ENCODE data around the gene KRT75. TPM values are rescaled to one million over a fixed set of nuclear protein-coding genes. Genes with fewer than 3 reads are reported as not detected.
A peak's percentile ranks its signal among the peaks of the same experiment; 100 is the strongest.

The KRT75 gene
- total RNA-seq, 4 donors from 2014 or later: not detected

DNA sequence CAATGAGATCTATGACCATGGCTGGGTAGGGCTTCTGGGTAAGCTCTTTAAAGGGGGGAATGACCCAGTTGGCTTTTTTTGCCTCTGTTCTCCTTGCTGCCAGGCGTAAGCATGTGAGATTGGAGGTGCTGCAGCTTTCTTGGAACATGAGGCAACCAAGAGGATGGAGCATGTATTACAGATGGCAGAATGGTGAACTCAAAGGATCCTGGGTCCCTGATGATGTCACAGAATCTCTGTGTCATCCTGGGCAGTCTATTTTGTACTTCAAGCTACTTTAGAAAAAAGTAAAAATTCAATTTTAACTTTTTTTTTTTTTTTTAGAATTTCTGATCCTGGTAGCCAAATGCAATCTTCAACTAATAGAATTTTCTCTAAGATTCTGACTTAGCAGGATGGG lies 36.0 kb downstream of the KRT75 start:
- TF ChIP-seq POLR2AphosphoS5 (IDR thresholded peaks at IDR 0.05) (no peak), POLR2A (IDR thresholded peaks at IDR 0.05) (no peak), EP300 (IDR thresholded peaks at IDR 0.05; ENCODE audit: low read depth) (no peak)
- TF ChIP-seq, protein P1, sequence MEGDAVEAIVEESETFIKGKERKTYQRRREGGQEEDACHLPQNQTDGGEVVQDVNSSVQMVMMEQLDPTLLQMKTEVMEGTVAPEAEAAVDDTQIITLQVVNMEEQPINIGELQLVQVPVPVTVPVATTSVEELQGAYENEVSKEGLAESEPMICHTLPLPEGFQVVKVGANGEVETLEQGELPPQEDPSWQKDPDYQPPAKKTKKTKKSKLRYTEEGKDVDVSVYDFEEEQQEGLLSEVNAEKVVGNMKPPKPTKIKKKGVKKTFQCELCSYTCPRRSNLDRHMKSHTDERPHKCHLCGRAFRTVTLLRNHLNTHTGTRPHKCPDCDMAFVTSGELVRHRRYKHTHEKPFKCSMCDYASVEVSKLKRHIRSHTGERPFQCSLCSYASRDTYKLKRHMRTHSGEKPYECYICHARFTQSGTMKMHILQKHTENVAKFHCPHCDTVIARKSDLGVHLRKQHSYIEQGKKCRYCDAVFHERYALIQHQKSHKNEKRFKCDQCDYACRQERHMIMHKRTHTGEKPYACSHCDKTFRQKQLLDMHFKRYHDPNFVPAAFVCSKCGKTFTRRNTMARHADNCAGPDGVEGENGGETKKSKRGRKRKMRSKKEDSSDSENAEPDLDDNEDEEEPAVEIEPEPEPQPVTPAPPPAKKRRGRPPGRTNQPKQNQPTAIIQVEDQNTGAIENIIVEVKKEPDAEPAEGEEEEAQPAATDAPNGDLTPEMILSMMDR (IDR thresholded peaks at IDR 0.05): no peak
- in situ Hi-C loops (cut with MboI; ENCODE audit: low pct_ligation_motif_present in 1 of 4, low pct_unique_long_range_greater_than_20kb in 1 of 4, low sequenced_read_pairs in 3 of 4) (loop anchor here (10.0 to 25.0 kb wide), 3 partner anchors 107 to 589 kb away; no protein-coding TSS in a partner anchor), intact Hi-C loops (cut with DNase I; ENCODE audit: low total_unique reads) (no loop called here)
- no peak for DNase-seq
- no peaks in the 10 kb centered on the region for H3K9me3 ChIP-seq
- WGBS, 2 donors (ENCODE audit: low coverage in 1 of 2): 78 to 86% methylated on average over 1 of the region's 1 CpG
- H3K27ac ChIP-seq: no peak overlapping the region
- H3K4me3 ChIP-seq: no peak overlapping the region
- no peaks in the 10 kb centered on the region for H3K36me3 ChIP-seq
- H3K4me1 ChIP-seq: no peaks in the 10 kb centered on the region
- H3K27me3 ChIP-seq: no peaks in the 10 kb centered on the region

DNA sequence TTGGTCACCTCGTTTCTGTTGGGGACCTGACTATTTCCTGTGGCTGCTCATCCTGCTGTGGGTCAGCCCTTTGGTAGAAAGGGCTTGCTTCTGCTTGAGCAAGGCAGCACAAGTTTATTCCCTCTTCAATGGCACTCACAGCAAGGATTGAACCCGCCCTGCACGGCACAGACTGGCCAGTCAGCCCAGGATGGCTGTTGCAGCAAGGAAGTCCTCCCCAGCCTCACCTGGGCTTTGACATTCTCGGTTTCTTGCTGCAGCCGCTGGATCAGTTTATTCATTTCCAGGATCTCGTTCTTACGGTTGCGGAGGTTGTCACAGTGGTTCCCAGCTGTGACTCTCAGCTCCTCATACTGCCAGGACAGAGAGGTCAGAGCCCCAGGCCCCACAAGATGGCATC lies 37.5 kb downstream of the KRT75 start:
- in situ Hi-C loops (cut with MboI; ENCODE audit: low pct_ligation_motif_present in 1 of 4, low pct_unique_long_range_greater_than_20kb in 1 of 4, low sequenced_read_pairs in 3 of 4) (loop anchor here (10.0 to 25.0 kb wide), 3 partner anchors 108 to 591 kb away; no protein-coding TSS in a partner anchor), intact Hi-C loops (cut with DNase I; ENCODE audit: low total_unique reads) (no loop called here)
- no peak for DNase-seq
- H3K36me3 ChIP-seq: no peaks in the 10 kb centered on the region
- no peak for TF ChIP-seq POLR2A (IDR thresholded peaks at IDR 0.05)
- no peak for TF ChIP-seq POLR2AphosphoS5 (IDR thresholded peaks at IDR 0.05)
- TF ChIP-seq, protein P1 (IDR thresholded peaks at IDR 0.05): no peak
- no peak for TF ChIP-seq EP300 (IDR thresholded peaks at IDR 0.05; ENCODE audit: low read depth)
- H3K4me3 ChIP-seq: no peak overlapping the region
- H3K4me1 ChIP-seq: peaks cover 0 to 3% (median 0%) of the 10 kb centered on the region in 4 donors
- WGBS, 2 donors (ENCODE audit: low coverage in 1 of 2): 71 to 84% methylated on average over 2 to 8 of the region's 8 CpGs
- no peaks in the 10 kb centered on the region for H3K27me3 ChIP-seq
- no peaks in the 10 kb centered on the region for H3K9me3 ChIP-seq
- H3K27ac ChIP-seq: no peak overlapping the region

DNA sequence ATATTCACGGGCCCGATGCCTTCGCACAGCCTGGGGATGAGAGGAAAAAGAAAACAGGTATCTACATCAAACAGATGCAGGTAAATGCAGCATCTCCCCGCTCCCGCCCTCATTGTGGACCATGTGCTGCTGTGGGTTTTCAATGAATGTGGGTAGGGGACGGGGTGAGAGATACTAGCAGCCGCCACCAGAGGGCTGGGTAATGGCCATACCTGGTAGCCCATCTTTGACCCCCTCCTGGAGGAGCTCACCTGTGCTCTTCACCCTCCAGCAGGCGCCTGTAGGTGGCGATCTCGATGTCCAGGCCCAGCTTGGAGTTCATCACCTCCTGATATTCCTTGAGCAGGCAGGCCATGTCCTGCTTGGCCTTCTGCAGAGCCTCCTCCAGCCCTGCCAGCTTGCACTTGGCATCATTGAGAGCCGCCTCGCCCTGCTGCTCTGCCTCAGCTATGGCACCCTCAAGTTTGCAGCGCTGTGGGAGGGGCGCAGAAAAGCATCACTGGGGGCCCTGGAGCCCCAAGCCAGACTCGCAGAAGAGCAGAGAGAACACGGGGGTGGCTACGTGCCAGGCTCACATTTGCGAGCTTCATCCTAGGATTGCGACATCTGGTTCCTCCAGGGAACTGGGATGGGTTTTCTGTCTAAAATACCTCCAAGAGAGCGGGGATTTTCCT lies 38.3 kb downstream of the KRT75 start:
- Histone ChIP-seq H3K9me3 (no peaks in the 10 kb centered on the region), H3K4me1 (peaks cover 0 to 5% (median 0%) of the 10 kb centered on the region in 4 donors), H3K27ac (no peak overlapping the region), H3K4me3 (no peak overlapping the region), H3K27me3 (no peaks in the 10 kb centered on the region), H3K36me3 (no peaks in the 10 kb centered on the region)
- WGBS, 2 donors (ENCODE audit: low coverage in 1 of 2): 13 to 70% methylated on average over 3 to 20 of the region's 20 CpGs
- peak; percentile 28 for DNase-seq
- TF ChIP-seq, protein P1 (IDR thresholded peaks at IDR 0.05): peak; percentile 14 to 39 (median 29)
- TF ChIP-seq POLR2AphosphoS5 (IDR thresholded peaks at IDR 0.05) (no peak), EP300 (IDR thresholded peaks at IDR 0.05; ENCODE audit: low read depth) (no peak), POLR2A (IDR thresholded peaks at IDR 0.05) (no peak)
- intact Hi-C loops (cut with DNase I; ENCODE audit: low total_unique reads): no loop called here
- in situ Hi-C loops (cut with MboI; ENCODE audit: low pct_ligation_motif_present in 1 of 4, low pct_unique_long_range_greater_than_20kb in 1 of 4, low sequenced_read_pairs in 3 of 4): loop anchor here (10.0 to 25.0 kb wide), 3 partner anchors 109 to 591 kb away; no protein-coding TSS in a partner anchor

DNA sequence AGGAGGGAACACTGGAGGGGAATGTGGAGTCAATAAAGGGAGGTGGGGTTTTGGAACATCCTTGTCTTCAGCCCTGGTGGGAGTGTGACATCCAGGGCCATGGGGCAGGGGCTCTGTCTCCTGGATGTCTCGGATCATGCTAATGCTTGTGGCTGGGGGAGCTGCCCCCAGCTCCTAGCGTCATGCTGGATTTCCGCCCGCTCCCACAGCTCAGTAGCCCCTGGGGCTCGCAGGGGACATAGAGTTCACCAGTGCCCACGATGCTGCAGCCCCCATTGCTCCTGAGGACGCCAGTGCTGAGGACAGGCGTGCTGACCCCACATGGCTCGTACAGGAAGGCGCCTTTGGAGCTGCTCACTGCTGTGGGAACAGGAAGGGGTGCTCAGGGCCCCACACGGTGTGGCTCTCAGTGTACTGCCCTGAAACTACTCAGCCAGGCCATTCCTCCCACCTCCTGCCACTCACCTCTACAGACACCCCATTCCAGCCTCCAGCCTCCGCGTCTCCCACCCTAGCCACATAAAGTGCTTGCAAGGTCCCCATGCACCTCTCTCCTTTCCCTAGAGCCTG lies 39.2 kb downstream of the KRT75 start:
- H3K4me3 ChIP-seq: no peak overlapping the region
- H3K4me1 ChIP-seq: peaks cover 0 to 5% (median 0%) of the 10 kb centered on the region in 4 donors
- H3K27ac ChIP-seq: no peak overlapping the region
- H3K9me3 ChIP-seq: no peaks in the 10 kb centered on the region
- H3K36me3 ChIP-seq: no peaks in the 10 kb centered on the region
- TF ChIP-seq POLR2AphosphoS5 (IDR thresholded peaks at IDR 0.05): no peak
- no peak for TF ChIP-seq POLR2A (IDR thresholded peaks at IDR 0.05)
- TF ChIP-seq, protein P1 (IDR thresholded peaks at IDR 0.05): no peak
- no peak for TF ChIP-seq EP300 (IDR thresholded peaks at IDR 0.05; ENCODE audit: low read depth)
- intact Hi-C loops (cut with DNase I; ENCODE audit: low total_unique reads) (no loop called here), in situ Hi-C loops (cut with MboI; ENCODE audit: low pct_ligation_motif_present in 1 of 4, low pct_unique_long_range_greater_than_20kb in 1 of 4, low sequenced_read_pairs in 3 of 4) (loop anchor here (10.0 to 25.0 kb wide), 3 partner anchors 110 to 592 kb away; no protein-coding TSS in a partner anchor)
- no peak for DNase-seq
- no peaks in the 10 kb centered on the region for H3K27me3 ChIP-seq
- WGBS, 2 donors (ENCODE audit: low coverage in 1 of 2): 79 to 100% methylated on average over 3 to 13 of the region's 13 CpGs

Data from transverse colon (tissue), 4 donors.